Tibial nerve (tissue), 4 donors: ENCODE results near the gene SLC66A1. TPM values are rescaled to one million over a fixed set of nuclear protein-coding genes. Genes with fewer than 3 reads are reported as not detected.

Experiments
- DNase-seq, 2 donors: peaks; one replicate each; pipeline ENCODE4 v3.0.0-alpha.2; 2019; ENCODE audit warnings: low spot score in 2 of 2
- H3K27ac ChIP-seq, 4 donors: fragments of 200-600 bp; sonication (generic) in 3 of 4; one replicate each; pipeline ENCODE4 v1.5.1; 2017 to 2019; ENCODE audit warnings: mild to moderate bottlenecking in 1 of 4
- H3K27me3 ChIP-seq, 2 donors: fragments of 200-600 bp; sonication (generic) in 1 of 2; one replicate each; pipeline versions ENCODE4 v1.5.1 to v1.6.0; 2017 to 2019
- H3K36me3 ChIP-seq, 3 donors: fragments of 200-600 bp; sonication (generic); one replicate each; pipeline ENCODE4 v1.5.1; 2018 to 2019
- H3K4me1 ChIP-seq, 4 donors: fragments of 200-600 bp; sonication (generic) in 3 of 4; one replicate each; pipeline ENCODE4 v1.5.1; 2017 to 2019
- H3K4me3 ChIP-seq, 4 donors: fragments of 200-600 bp; sonication (generic) in 3 of 4; one replicate each; pipeline ENCODE4 v1.5.1; 2017 to 2019; ENCODE audit warnings: mild to moderate bottlenecking in 1 of 4, moderate library complexity in 1 of 4
- H3K9me3 ChIP-seq, 4 donors: fragments of 200-600 bp; sonication (generic) in 3 of 4; one replicate each; pipeline ENCODE4 v1.5.1; 2017 to 2019
- CTCF ChIP-seq, 5 experiments: fragments of 200-600 bp in 3 of 5; fragments of 450-650 bp in 2 of 5; sonication (generic) in 3 of 5; IDR thresholded peaks; one replicate each; pipeline ENCODE4 v1.5.1; 2016 to 2019; ENCODE audit warnings: antibody characterized with exemption in 5 of 5, mild to moderate bottlenecking in 3 of 5, moderate library complexity in 2 of 5
- EP300 ChIP-seq, 2 donors: sonication (generic); formaldehyde crosslinking; IDR thresholded peaks; one replicate each; pipeline ENCODE4 v1.6.1; 2017; ENCODE audit warnings: antibody characterized with exemption in 2 of 2, mild to moderate bottlenecking in 1 of 2
- POLR2A ChIP-seq, 2 donors: fragments of 450-650 bp; IDR thresholded peaks; one replicate each; pipeline ENCODE4 v1.6.1; 2017; ENCODE audit warnings: antibody characterized with exemption in 2 of 2, mild to moderate bottlenecking in 2 of 2, moderate library complexity in 2 of 2
- WGBS, 2 donors: methylation state at CpG; one replicate each; pipeline ENCODE4 v1.1.5; 2018; 5-methylcytosine and 5-hydroxymethylcytosine counted together
- total RNA-seq, 4 donors: library from RNA; depleted of rRNA; stranded (reverse); fragments of >200 nt; gene quantifications; one replicate each; pipeline ENCODE4 v1.1.0, GENCODE V29; 2016

The SLC66A1 gene
- total RNA-seq, 4 donors from 2014 or later: 14.4 to 30.3 (median 21.2) TPM

GRCh38 chr1:19366599-19367536 lies 54.7 kb downstream of the SLC66A1 start:
- peak overlapping the region in 3 of 4 donors; percentile 29 to 81 (median 80) for H3K27ac ChIP-seq
- peaks cover 0 to 19% (median 0%) of the 10 kb centered on the region in 3 donors for H3K36me3 ChIP-seq
- TF ChIP-seq POLR2A (IDR thresholded peaks at IDR 0.05) (no peak), CTCF (IDR thresholded peaks at IDR 0.05) (no peak), EP300 (IDR thresholded peaks at IDR 0.05) (no peak)
- DNase-seq: no peak
- 63 to 72% methylated on average over 18 of the region's 18 CpGs for WGBS, 2 donors
- H3K27me3 ChIP-seq: no peaks in the 10 kb centered on the region
- H3K4me1 ChIP-seq: peaks cover 0 to 68% (median 5%) of the 10 kb centered on the region in 4 donors
- no peaks in the 10 kb centered on the region for H3K9me3 ChIP-seq
- no peak overlapping the region for H3K4me3 ChIP-seq

- Histone ChIP-seq H3K27ac (peak overlapping the region in 2 of 4 donors; percentile 11 to 39), H3K4me1 (peaks cover 0 to 73% (median 5%) of the 10 kb centered on the region in 4 donors), H3K9me3 (no peaks in the 10 kb centered on the region), H3K27me3 (no peaks in the 10 kb centered on the region), H3K36me3 (peaks cover 0 to 26% (median 0%) of the 10 kb centered on the region in 3 donors), H3K4me3 (no peak overlapping the region)
- 50 to 77% methylated on average over 13 of the region's 13 CpGs for WGBS, 2 donors
- no peak for TF ChIP-seq CTCF (IDR thresholded peaks at IDR 0.05)
- TF ChIP-seq POLR2A (IDR thresholded peaks at IDR 0.05): no peak
- no peak for TF ChIP-seq EP300 (IDR thresholded peaks at IDR 0.05)
- DNase-seq: no peak
Measured at GRCh38 chr1:19367584-19368041, 55.5 kb downstream of the SLC66A1 start.

GRCh38 chr1:19368050-19368449 lies 55.9 kb downstream of the SLC66A1 start:
- no peak for DNase-seq
- Histone ChIP-seq H3K4me1 (peaks cover 0 to 77% (median 5%) of the 10 kb centered on the region in 4 donors), H3K27ac (peak overlapping the region in 2 of 4 donors; percentile 11 to 39), H3K9me3 (no peaks in the 10 kb centered on the region), H3K27me3 (no peaks in the 10 kb centered on the region), H3K36me3 (peaks cover 0 to 26% (median 0%) of the 10 kb centered on the region in 3 donors), H3K4me3 (no peak overlapping the region)
- WGBS, 2 donors: 59 to 73% methylated on average over 5 of the region's 5 CpGs
- TF ChIP-seq POLR2A (IDR thresholded peaks at IDR 0.05): no peak
- no peak for TF ChIP-seq CTCF (IDR thresholded peaks at IDR 0.05)
- TF ChIP-seq EP300 (IDR thresholded peaks at IDR 0.05): no peak

- Histone ChIP-seq H3K27ac (no peak overlapping the region), H3K4me1 (peaks cover 0 to 80% (median 5%) of the 10 kb centered on the region in 4 donors), H3K27me3 (no peaks in the 10 kb centered on the region), H3K4me3 (no peak overlapping the region), H3K36me3 (peaks cover 0 to 30% (median 0%) of the 10 kb centered on the region in 3 donors), H3K9me3 (no peaks in the 10 kb centered on the region)
- DNase-seq: no peak
- WGBS, 2 donors: 88 to 90% methylated on average over 5 of the region's 5 CpGs
- no peak for TF ChIP-seq CTCF (IDR thresholded peaks at IDR 0.05)
- no peak for TF ChIP-seq POLR2A (IDR thresholded peaks at IDR 0.05)
- no peak for TF ChIP-seq EP300 (IDR thresholded peaks at IDR 0.05)
Measured at GRCh38 chr1:19368964-19369363, 56.8 kb downstream of the SLC66A1 start.
